HL-60/S4 (cell line): ENCODE results near the gene MAP10.
"Not testable (repeated sequence)": the region's sequence is repeated elsewhere in the genome, so short reads cannot be mapped to it uniquely, and the experiment has no call there.

Experiments used
- in situ Hi-C: fragments of 300-500 bp; cut with MboI; formaldehyde crosslinking; loops from 2 replicates; pipeline ENCODE4 v1.14.3; 2022; ENCODE audit warnings: low sequenced_read_pairs

The MAP10 gene, protein sequence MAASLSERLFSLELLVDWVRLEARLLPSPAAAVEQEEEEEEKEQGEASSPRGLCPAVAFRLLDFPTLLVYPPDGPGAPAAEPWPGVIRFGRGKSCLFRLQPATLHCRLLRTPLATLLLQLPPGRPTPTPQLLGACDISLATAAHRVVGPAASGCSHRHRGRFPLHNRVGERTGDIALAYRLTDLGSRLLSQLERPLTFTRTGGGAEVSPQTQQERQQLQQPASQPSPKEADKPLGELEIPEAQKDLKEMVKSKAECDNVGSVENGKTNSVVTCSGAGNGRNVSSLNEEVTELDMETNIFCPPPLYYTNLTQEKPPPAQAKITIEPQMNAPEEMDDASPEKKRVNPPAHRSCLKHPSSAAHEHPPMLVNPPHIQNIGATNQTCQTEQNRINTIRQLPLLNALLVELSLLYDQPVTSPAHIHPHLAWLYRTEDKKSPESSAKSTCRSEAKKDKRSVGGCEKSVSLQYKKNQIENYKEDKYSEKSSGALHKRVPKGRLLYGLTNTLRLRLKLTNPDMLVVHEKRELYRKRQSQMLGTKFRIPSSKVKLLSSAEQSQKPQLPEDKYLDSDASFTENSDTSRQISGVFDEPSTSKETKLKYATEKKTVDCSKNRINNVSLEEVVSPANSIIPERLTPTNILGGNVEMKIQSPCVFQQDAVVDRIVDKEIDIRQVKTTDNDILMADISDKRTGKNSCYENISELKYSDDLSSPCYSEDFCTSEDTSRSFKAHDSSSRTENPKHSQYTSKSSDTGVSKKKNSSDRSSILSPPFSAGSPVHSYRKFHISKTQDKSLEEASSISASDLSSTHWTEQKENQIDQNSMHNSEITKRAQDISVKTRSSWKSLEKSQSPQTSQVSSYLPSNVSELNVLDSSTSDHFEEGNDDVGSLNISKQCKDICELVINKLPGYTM

DNA sequence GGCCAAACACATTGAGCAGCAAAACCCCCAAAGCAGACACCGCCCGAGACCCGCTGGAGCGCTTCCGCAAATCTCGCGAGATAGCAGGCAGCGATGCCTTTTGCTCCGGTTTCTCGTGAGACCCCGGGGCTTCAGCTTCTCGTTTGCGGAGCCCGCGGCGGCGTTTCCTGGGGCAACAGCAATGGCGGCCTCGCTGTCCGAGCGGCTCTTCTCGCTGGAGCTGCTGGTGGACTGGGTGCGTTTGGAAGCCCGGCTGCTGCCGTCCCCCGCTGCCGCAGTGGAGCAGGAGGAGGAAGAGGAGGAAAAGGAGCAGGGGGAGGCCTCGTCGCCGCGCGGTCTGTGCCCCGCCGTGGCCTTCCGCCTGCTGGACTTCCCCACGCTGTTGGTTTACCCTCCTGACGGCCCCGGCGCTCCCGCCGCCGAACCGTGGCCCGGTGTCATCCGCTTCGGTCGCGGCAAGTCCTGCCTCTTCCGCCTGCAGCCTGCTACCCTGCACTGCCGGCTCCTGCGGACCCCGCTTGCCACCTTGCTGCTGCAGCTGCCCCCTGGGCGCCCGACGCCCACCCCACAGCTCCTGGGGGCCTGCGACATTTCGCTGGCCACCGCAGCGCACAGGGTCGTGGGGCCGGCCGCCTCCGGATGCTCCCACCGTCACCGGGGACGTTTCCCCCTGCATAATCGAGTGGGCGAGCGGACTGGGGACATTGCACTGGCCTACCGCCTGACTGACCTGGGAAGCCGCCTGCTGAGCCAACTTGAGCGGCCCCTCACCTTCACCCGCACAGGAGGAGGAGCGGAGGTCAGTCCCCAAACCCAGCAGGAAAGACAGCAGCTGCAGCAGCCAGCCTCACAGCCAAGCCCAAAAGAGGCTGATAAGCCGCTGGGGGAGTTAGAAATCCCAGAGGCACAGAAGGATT, at the start of gene MAP10:
Gene MAP10, plus strand, starts transcription at position 148 of the 917 bp plus-strand sequence. Its CDS starts 34 bp downstream, at position 182.
- in situ Hi-C loops = no loop called here

DNA sequence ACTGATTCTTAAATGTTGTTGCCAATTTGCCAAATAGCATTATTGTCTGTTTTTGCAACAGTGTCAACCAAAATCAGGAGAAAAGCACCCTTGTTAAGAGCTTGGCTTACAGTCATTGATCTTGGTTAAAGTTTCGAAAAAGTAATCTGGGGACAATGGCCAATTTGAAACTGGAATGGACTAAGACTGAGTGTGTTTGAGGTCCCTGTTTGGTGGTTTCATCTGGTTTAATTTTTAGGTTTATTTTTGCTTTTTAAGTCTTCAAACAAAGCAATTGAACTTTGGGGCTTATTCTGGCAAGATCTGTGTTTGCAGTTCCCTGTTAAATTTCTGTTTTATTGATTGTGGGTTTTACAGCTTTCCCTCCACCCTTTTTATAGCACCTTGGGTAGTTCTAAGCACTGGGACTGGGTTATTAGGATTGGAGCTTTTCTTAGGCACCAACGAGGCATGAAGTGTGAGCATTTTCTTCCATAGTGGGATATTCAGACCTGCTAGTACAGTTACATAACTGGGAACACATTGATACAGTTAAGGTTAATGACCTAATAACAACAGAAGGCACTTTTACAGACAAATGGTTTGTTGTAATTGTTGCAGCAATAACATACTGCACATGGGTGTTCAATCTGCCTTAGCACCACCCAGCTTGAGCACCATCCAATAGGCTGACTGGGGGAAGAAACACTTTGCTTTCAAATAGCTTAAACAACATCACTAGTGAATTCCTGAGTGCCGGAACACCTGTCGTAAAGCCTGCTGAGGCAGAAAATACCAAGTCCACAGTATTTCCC, 40.6 kb upstream of the MAP10 start:
- in situ Hi-C loops = no loop called here

DNA sequence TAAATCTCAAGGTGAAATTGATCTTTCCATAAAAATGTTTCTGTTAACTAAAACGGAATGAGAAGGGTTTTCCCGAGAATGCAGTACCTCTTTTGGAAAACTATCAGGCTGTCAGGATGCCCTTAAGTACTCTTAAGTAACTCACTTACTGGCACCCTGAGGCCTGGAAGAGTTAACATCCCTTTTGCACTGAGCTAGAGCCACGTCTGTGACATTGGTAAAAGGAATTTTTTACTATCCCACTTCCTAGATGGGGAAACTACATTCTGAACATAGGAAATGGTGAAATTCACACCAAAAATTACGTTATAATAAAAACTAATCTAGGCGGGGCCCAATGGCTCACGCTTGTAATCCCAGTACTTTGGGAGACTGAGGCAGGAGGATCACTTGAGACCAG, 39.7 kb upstream of the MAP10 start:
- in situ Hi-C loops = no loop called here

DNA sequence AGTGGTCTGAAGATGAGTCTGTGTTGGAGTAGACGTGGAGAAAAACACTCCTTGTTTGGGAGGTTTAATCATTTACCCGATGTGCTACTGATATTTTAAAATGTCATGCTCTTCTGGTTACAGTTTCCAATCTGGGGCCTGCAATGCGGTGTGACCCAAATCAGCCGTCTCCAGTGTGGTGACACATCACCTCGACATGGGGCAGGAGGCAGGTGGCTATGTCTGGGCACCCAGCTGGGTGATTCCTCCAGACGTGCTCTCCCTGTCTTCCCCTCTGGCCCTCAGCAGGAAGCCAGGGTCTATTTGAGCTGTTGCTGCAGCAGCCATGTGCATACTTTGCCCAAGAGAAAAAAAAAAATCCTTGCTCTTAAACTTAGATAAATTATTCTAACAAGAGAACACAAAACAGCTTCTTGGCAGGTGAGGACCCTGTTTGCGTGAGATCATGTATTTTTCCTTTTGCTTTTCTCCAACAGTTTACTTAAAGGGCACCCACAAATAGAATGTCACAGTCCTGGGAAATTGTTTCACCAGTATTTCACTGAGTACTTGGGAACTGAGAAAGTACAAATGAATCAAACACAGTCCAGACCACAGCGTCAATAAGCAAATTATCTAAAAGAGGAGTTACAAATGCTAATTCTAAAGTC, 38.9 kb upstream of the MAP10 start:
- in situ Hi-C loops = no loop called here

DNA sequence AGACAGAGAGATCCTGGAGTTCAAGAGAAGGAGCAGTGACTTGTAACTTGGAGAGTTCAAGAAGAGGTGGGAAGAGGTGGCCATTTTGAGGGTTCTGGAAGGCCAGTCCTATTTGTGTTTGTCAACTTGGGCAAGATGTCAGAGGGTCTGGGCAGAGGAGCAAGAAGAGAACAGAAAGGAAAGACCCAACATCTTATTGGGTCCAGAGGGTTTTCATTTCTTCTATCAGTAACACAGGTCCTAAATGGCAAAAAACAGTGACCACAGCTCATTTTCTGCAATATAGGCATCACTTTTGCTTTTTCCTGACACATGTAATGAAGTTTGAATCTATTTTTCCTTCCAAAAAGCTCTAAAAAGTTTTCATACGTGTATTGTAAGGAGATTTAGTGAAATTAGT, 38.3 kb upstream of the MAP10 start:
- in situ Hi-C loops = no loop called here

DNA sequence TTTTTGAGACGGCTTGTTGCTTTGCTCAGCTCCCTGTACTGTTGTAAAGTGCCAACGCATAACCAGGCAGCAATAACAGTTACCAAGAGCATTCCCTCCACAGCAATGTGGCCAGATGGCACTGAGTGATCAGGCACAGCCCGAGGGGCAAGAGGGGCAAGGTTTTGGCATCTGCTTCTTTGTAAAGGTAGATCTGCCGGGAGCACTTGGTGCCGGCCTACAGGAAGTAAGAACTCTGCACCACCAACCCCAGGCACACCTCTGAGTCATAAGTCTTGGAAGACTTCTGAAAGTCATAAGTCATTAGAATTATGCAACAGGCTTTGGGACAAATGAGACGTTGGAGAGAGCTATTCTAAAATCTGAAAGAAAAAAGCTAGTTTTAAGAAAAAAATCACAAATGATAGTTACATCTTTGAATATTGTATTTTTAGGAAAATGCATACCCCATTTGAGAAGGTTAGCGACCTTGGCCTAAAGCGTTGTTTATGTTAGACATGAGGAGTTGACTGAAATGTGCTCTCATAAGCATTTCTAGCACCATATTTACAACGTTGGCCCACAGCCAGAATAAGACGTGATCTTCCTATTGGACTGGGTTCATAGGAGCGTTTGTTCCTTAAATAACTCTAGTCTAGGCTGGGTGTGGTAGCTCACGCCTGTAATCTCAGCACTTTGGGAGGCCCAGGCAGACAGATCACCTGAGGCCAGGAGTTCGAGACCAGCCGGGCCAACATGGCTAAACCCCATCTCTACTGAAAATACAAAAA, 37.7 kb upstream of the MAP10 start:
- in situ Hi-C loops = no loop called here

DNA sequence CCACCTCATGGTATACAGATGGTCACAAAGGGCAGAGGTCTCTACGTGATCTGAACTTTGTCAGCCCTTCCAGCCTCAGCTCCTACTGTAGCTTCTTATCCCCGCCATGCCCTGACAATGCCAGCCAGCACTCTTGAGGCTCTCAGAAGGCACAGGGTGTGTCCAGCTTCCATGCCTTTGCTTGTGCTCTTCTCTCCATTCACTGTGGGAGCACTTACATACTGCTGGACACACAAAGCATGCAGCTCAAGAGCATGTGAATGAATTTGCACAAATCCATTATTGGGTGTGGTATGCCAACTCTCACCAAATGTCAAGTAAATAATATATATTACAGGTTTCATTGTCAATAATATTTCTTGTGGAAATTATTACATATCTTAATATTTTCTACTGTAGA, 36.4 kb upstream of the MAP10 start:
- in situ Hi-C loops = no loop called here

DNA sequence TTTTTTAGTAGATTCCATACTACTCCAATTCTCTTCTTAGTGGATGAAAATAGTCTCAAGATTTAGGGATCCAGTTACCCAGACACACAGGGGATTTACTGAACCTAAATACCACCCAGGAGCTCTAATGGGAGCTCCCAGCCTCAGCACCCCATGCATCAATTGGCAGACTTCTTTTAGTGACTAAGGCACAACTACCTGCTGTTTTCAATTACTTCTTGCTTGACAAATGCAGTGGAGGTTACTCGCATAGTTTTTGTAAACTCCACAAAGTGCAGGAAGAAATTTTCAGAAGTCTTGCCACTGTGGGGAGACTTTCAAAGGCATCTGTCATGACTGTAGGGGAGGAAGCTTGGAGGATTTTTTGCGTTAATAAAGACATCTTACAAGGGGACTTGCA, 35.5 kb upstream of the MAP10 start:
- in situ Hi-C loops = no loop called here

DNA sequence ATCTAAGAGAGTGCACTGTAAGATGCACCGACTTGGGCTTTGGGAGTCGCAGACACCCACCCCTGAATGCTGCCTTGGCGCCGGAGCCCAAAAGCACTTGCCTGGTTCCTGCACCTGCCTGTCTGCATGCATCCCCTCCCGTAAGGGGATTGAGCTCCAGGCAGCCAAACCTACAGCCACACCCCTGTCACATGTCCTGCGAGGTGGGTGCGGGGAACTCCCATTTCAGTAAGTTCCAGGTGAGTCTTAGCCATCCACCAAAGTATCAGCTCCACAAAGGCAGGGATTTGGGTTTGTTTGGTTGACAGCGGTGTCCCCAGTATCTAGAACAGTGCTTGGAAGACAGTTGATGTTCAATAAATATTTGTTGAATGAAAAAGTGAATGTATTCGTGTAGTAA, 31.5 kb upstream of the MAP10 start:
- in situ Hi-C loops = no loop called here

DNA sequence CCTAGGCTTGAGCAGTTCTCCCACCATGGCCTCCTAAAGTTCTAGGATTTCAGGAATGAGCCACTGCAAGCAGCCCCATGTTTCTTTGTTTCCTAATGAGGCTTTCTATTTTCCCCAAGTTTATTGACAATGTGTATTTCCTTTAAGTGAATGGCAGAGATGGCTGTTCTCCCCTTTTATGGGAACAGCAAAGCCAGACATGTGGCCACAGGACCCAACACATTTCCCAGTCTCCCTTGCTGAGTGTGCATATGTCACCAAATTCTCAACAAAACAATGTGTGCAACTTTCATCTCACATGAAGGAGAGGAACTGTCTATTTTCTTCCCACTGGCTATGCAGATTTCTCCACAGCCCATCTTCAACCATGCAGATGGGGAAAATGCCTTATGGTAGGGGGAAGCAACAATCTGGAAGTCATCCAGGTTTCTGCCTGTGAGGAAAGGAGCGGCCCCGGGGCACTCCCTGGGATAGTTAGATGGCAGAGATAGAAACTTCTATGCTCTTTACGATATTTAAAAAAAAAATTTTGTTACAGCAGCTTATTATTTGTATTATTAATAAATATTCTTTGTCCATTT, 28.6 kb upstream of the MAP10 start:
- in situ Hi-C loops = no loop called here

DNA sequence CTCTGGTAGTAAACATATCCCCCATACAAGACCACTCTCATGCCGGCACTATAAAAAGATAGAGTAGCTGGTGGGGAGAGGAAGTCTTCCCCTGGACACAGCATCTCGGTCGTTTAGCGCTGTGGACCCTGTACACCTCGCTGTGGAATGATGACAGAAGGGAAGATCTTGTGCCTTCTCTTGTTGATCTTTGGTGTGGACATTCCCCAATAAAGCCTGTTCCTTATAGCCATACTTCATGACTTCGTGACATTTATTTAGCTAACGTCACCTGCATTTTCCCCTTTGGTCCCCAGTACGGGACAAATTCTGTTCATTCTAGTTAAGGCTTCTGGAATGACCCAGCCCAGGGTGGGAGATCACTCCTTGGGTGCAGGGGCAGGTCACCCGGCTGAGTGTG, 24.9 kb upstream of the MAP10 start:
- in situ Hi-C loops = no loop called here

DNA sequence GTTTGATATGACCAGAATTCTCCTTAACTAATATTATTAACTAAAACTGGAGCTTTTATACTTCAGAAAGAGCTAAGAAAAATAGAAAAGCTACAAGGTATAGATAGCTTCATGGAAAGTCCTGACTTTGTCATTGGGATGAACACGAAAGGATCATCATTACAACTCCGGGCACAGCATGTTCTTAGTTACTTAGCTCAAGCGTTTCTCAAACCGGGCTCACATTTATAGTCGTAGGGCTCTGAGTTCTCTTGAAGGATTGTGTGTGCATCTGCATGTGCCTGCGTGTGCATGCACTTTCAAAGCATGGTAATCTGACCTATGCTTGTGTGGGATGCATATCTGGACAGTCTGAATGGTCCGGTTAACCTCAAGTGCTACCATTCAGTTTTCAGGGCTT, 20.4 kb upstream of the MAP10 start:
- in situ Hi-C loops = no loop called here

DNA sequence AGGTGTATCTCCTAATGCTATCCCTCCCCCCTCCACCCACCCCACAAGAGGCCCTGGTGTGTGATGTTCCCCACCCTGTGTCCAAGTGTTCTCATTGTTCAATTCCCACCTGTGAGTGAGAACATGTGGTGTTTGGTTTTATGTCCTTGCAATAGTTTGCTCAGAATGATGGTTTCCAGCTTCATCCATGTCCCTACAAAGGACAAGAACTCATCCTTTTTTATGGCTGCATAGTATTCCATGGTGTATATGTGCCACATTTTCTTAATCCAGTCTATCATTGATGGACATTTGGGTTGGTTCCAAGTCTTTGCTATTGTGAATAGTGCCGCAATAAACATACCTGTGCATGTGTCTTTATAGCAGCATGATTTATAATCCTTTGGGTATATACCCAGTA, 19.6 kb upstream of the MAP10 start:
- in situ Hi-C loops = not testable (repeated sequence)

DNA sequence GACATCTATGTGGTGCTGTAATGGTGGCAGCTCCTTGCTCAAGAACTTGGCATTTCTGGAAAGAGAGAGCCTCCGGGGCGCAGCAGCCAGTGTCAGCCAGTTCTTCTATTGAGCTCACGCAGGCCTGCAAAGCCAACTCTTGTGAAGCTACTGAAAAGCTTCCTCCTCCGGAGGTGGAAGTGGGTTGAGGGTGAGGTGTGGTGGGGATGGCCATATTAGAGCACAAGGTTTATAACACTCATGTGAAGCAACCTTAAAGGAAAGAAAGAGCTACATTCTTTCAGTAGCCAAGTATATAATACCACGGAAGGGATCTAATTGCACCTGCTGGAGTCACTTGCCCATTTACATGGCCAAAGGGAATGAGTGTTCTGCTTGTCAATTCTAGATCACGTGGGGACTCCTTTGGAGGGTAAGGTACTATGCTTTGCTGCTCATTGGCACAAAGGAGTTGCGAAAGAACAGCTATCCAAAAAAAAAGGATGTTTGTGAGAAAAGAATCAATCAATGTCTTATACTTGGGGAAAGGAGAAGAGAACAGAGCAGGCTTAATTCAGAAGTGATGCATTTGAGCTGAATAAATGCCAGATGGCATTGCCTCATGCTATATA, 18.3 kb upstream of the MAP10 start:
- in situ Hi-C loops = no loop called here

DNA sequence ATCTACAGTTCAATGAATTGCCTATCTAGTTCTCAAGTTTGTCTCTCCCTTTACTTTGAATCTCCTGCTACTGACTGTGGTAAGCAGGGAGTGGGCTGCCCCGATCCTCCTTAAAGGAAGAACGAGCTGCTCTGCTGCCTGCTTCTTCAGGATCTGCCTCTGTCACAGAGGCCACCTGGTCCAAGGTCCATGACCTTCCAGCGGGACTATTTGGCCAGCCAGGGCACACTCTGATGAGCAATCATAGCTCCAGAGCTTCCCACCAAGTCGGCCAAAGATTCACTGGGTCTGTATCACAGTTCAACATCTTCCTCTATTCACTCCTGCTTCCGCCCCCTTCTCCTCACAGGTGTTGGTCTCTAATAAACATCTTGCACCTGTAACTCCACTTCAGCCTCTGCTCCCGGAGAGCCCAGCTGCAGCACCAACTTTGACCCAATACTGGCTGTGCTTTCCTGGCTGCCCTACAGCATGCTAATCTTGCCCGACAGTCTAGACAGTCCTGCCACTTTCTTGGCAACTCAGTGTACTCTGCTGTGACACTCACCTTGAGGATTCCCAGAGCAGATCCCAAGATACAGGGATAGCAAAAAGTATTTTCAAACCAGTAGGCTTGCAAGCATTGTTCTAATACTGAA, 16.9 kb upstream of the MAP10 start:
- in situ Hi-C loops = no loop called here

DNA sequence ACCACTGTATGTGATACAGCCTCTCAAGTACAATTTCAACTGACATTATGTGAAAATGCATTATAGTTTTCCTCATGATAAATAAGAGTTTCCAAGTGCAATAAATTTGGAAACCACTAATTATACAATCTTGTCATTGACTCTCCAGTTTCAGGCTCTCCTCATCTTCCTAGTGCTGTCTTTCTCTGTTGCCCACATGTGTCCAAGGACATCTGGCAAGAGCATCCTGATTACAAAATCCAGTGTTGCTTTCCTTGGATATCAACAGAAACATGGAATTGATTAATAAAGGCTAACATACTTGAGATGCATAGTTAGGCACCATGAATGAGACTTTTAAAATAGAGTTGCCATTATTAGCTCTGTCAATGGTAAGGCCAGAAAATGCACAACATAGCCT, 15.6 kb upstream of the MAP10 start:
- in situ Hi-C loops = no loop called here

DNA sequence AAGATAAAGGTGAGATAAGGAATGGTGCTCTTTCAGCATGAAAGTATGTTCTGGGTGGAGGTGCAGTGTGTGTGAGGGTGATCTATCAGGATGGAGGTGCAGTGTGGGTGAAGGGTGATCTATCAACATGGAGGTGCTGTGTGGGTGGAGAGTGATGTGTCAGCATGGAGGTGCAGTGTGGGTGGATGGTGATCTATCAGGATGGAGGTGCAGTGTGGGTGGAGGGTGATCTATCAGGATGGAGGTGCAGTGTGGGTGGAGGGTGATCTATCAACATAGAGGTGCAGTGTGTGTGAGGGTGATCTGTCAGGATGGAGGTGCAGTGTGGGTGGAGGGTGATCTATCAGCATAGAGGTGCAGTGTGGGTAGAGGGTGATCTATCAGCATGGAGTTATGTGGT, 12.3 kb upstream of the MAP10 start:
- in situ Hi-C loops = no loop called here

DNA sequence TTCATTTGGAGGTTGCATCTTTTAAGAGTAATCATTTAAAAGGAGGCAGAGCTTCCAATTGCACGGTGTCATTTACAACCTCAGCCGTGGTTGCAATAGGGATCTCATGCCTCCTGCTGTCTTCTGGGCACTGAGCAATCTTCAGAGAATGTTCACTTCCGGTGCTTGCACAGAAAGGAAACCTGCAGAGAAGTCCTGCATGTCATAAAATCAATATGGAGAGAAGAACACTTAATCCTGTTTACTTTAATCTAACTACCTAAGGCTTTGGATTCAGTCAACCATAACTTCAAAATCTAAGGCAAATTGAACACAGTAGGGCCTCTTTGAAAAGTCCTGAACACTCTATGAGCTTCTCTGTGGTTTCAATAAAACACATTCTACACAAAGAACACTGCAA, 11.3 kb upstream of the MAP10 start:
- in situ Hi-C loops = no loop called here
